H1 (cell line): ENCODE results near the gene BCAS1. TPM values are rescaled to one million over a fixed set of nuclear protein-coding genes. Genes with fewer than 3 reads are reported as not detected.

Experiments used
- CTCF ChIA-PET: fragments of 300-600 bp; sonication (Branson Sonifier 250); formaldehyde crosslinking; loops from one replicate; lab custom pipeline; 2021; ENCODE audit not compliant: partially characterized antibody; lab: Charles Lee
- POLR2A ChIA-PET: fragments of 300-600 bp; sonication (Branson Sonifier 250); formaldehyde crosslinking; loops from one replicate; lab custom pipeline; 2021; ENCODE audit warnings: inconsistent platforms; ENCODE audit not compliant: partially characterized antibody; lab: Charles Lee
- DNase-seq, 2 experiments: peaks; one replicate each; pipeline versions ENCODE4 v3.0.0 to v3.0.0-alpha.2; 2010 to 2022; ENCODE audit warnings: low spot score in 2 of 2, low read depth in 1 of 2, mixed read lengths in 1 of 2
- FAIRE-seq: peaks from 2 replicates; lab custom pipeline; 2011; peaks lifted over from hg19 to GRCh38; lab: Jason Lieb, UNC
- H2AFZ ChIP-seq: 2 replicates; pipeline ENCODE4 v1.8.1; 2012; ENCODE audit warnings: low read length, inconsistent platforms
- H2AK5ac ChIP-seq: 2 replicates; pipeline ENCODE4 v1.6.1; 2013; ENCODE audit warnings: low read depth, low read length
- H2BK120ac ChIP-seq: replicated peaks from 2 replicates; pipeline ENCODE3; 2013; ENCODE audit warnings: low read depth, low read length, inconsistent platforms
- H2BK12ac ChIP-seq: 2 replicates; pipeline ENCODE4 v1.6.1; 2013; ENCODE audit warnings: low read depth, low read length
- H2BK15ac ChIP-seq: 2 replicates; pipeline ENCODE4 v1.6.1; 2013; ENCODE audit warnings: low read length
- H2BK20ac ChIP-seq: 2 replicates; pipeline ENCODE4 v1.6.1; 2013; ENCODE audit warnings: low read length
- H2BK5ac ChIP-seq: 2 replicates; pipeline ENCODE4 v1.6.1; 2013; ENCODE audit warnings: low read depth, low read length
- H3K14ac ChIP-seq: 2 replicates; pipeline ENCODE4 v1.6.1; 2013; ENCODE audit warnings: inconsistent platforms; ENCODE audit not compliant: insufficient read length
- H3K18ac ChIP-seq: 2 replicates; pipeline ENCODE4 v1.6.1; 2013; ENCODE audit warnings: low read length; ENCODE audit errors: extremely low read depth
- H3K23ac ChIP-seq: 2 replicates; pipeline ENCODE4 v1.6.1; 2013; ENCODE audit warnings: inconsistent platforms; ENCODE audit not compliant: insufficient read length
- H3K23me2 ChIP-seq: 2 replicates; pipeline ENCODE4 v1.6.1; 2013; ENCODE audit warnings: low read depth, low read length
- H3K27ac ChIP-seq: 2 replicates; pipeline ENCODE4 v1.6.1; 2011; ENCODE audit warnings: low read depth, low read length, inconsistent platforms
- H3K27me3 ChIP-seq, 4 experiments: replicated peaks in 1 of 4; 1 replicate in 1 of 4; 2 replicates in 3 of 4; pipeline versions ENCODE4 v1.6.1 to v1.8.1; 2011 to 2013; ENCODE audit warnings: low read length in 3 of 4, mild to moderate bottlenecking in 3 of 4, inconsistent platforms in 2 of 4, mixed read lengths in 2 of 4, moderate library complexity in 1 of 4; ENCODE audit not compliant: control insufficient read depth in 3 of 4, insufficient read depth in 3 of 4; ENCODE audit errors: extremely low read depth in 1 of 4
- H3K36me3 ChIP-seq, 4 experiments: 2 replicates each; pipeline versions ENCODE4 v1.6.1 to v1.8.1; 2011 to 2013; ENCODE audit warnings: mild to moderate bottlenecking in 4 of 4, low read length in 3 of 4, moderate library complexity in 2 of 4, control low read depth in 1 of 4, inconsistent platforms in 1 of 4; ENCODE audit not compliant: insufficient read depth in 4 of 4, control insufficient read depth in 2 of 4
- H3K4ac ChIP-seq: replicated peaks from 2 replicates; pipeline ENCODE3; 2013; ENCODE audit warnings: low read length, low read depth, mixed read lengths, inconsistent platforms; ENCODE audit not compliant: insufficient read length
- H3K4me1 ChIP-seq, 4 experiments: replicated peaks in 1 of 4; 1 replicate in 1 of 4; 2 replicates in 3 of 4; pipeline versions ENCODE4 v1.6.1 to v1.8.1; 2011 to 2013; ENCODE audit warnings: low read length in 3 of 4, inconsistent platforms in 2 of 4, mixed read lengths in 1 of 4; ENCODE audit not compliant: insufficient read depth in 4 of 4, control insufficient read depth in 3 of 4
- H3K4me2 ChIP-seq, 2 experiments: 2 replicates each; pipeline versions ENCODE4 v1.6.1 to v1.8.1; 2011 to 2013; ENCODE audit warnings: low read depth in 2 of 2, low read length in 2 of 2, control low read depth in 1 of 2, inconsistent platforms in 1 of 2, mild to moderate bottlenecking in 1 of 2; ENCODE audit not compliant: insufficient read depth in 1 of 2
- H3K4me3 ChIP-seq, 4 experiments: fragments of 200-600, 300-600 bp in 1 of 4; sonication (generic), shearing (Covaris generic), sonication (Bioruptor Twin) in 1 of 4; 2 replicates each; pipeline versions ENCODE4 v1.5.1 to v1.8.1; 2011 to 2016; ENCODE audit warnings: low read length in 4 of 4, low read depth in 3 of 4, control low read depth in 2 of 4, inconsistent platforms in 2 of 4, mild to moderate bottlenecking in 2 of 4, mixed read lengths in 1 of 4, moderate library complexity in 1 of 4; ENCODE audit not compliant: insufficient read depth in 2 of 4; ENCODE audit errors: extremely low read depth in 1 of 4
- H3K56ac ChIP-seq: replicated peaks from 2 replicates; pipeline ENCODE3; 2013; ENCODE audit warnings: low read depth, mild to moderate bottlenecking, mixed read lengths, low read length, inconsistent platforms; ENCODE audit not compliant: insufficient read length
- H3K79me1 ChIP-seq: 2 replicates; pipeline ENCODE4 v1.6.1; 2013; ENCODE audit warnings: low read depth, low read length, control low read depth
- H3K79me2 ChIP-seq, 2 experiments: 2 replicates each; pipeline versions ENCODE4 v1.6.1 to v1.8.1; 2012 to 2013; ENCODE audit warnings: low read length in 2 of 2, mild to moderate bottlenecking in 2 of 2, inconsistent platforms in 1 of 2; ENCODE audit not compliant: insufficient read depth in 2 of 2, control insufficient read depth in 1 of 2
- H3K9ac ChIP-seq, 4 experiments: replicated peaks in 1 of 4; 1 replicate in 1 of 4; 2 replicates in 3 of 4; pipeline versions ENCODE4 v1.6.1 to v1.8.1; 2011 to 2013; ENCODE audit warnings: low read depth in 3 of 4, low read length in 3 of 4, control low read depth in 2 of 4, mild to moderate bottlenecking in 2 of 4, moderate library complexity in 2 of 4, inconsistent platforms in 1 of 4; ENCODE audit errors: extremely low read depth in 1 of 4
- H3K9me3 ChIP-seq, 2 experiments: 2 replicates each; pipeline versions ENCODE4 v1.6.1 to v1.8.1; 2012 to 2013; ENCODE audit warnings: mild to moderate bottlenecking in 2 of 2, moderate library complexity in 2 of 2, control low read depth in 1 of 2, inconsistent platforms in 1 of 2, low read depth in 1 of 2, low read length in 1 of 2, mixed read lengths in 1 of 2; ENCODE audit not compliant: insufficient read depth in 2 of 2
- H4K20me1 ChIP-seq, 2 experiments: replicated peaks in 1 of 2; 2 replicates each; pipeline versions ENCODE3 to v1.8.1; 2011 to 2013; ENCODE audit warnings: inconsistent platforms in 2 of 2, low read length in 2 of 2, mild to moderate bottlenecking in 1 of 2; ENCODE audit not compliant: insufficient read depth in 2 of 2, control insufficient read depth in 1 of 2
- H4K5ac ChIP-seq: 2 replicates; pipeline ENCODE4 v1.6.1; 2013; ENCODE audit warnings: low read length, low read depth, mixed read lengths, inconsistent platforms; ENCODE audit not compliant: insufficient read length
- H4K8ac ChIP-seq: 2 replicates; pipeline ENCODE4 v1.8.0; 2013; ENCODE audit warnings: mild to moderate bottlenecking, moderate library complexity, low read length, inconsistent platforms; ENCODE audit not compliant: insufficient read depth; ENCODE audit errors: extremely low read depth
- H4K91ac ChIP-seq: replicated peaks from 2 replicates; pipeline ENCODE3; 2013; ENCODE audit warnings: low read length, mixed read lengths, inconsistent platforms; ENCODE audit not compliant: insufficient read length
- CREB1 ChIP-seq: IDR thresholded peaks from 2 replicates; pipeline ENCODE4 v1.6.1; 2012; ENCODE audit warnings: inconsistent platforms
- JUND ChIP-seq: IDR thresholded peaks from 2 replicates; pipeline ENCODE4 v1.6.1; 2011; ENCODE audit warnings: mild to moderate bottlenecking, improper control_type of control experiment, low read length
- MAFK ChIP-seq: IDR thresholded peaks from 2 replicates; pipeline ENCODE4 v1.6.1; 2012; ENCODE audit warnings: low read depth, mild to moderate bottlenecking, improper control_type of control experiment, low read length
- PHF8 ChIP-seq: fragments of 200-600 bp; sonication (generic); conservative IDR thresholded peaks from 2 replicates; pipeline ENCODE4 v1.7.1; 2012; ENCODE audit warnings: low read depth, mild to moderate bottlenecking, inconsistent platforms, low read length, moderate library complexity
- POU5F1 ChIP-seq: IDR thresholded peaks from 2 replicates; pipeline ENCODE4 v1.6.1; 2011; ENCODE audit warnings: low read depth, mild to moderate bottlenecking, low read length, moderate library complexity
- RAD21 ChIP-seq, 2 experiments: IDR thresholded peaks in 1 of 2; conservative IDR thresholded peaks in 1 of 2; 2 replicates each; pipeline ENCODE4 v1.6.1; 2011; ENCODE audit warnings: low read depth in 2 of 2, low read length in 2 of 2, improper control_type of control experiment in 1 of 2, inconsistent platforms in 1 of 2, mild to moderate bottlenecking in 1 of 2, moderate library complexity in 1 of 2
- RNF2 ChIP-seq: fragments of 200-900, 300-1000 bp; sonication (generic); IDR thresholded peaks from 2 replicates; pipeline ENCODE4 v1.7.1; 2016; ENCODE audit warnings: borderline replicate concordance, low read depth, mild to moderate bottlenecking, antibody characterized with exemption, low read length; ENCODE audit not compliant: poor library complexity, severe bottlenecking; ENCODE audit errors: missing control alignments
- SRF ChIP-seq: IDR thresholded peaks from 2 replicates; pipeline ENCODE4 v1.6.1; 2011; ENCODE audit warnings: mild to moderate bottlenecking, low read depth, low read length, moderate library complexity
- SUZ12 ChIP-seq: fragments of 200-600 bp; sonication (generic); IDR thresholded peaks from 2 replicates; pipeline ENCODE4 v1.6.1; 2012; ENCODE audit warnings: mild to moderate bottlenecking, inconsistent platforms, low read length, moderate library complexity, mixed read lengths
- TBP ChIP-seq: IDR thresholded peaks from 2 replicates; pipeline ENCODE4 v1.6.1; 2011; ENCODE audit warnings: low read depth, low read length, improper control_type of control experiment
- TCF12 ChIP-seq: IDR thresholded peaks from 2 replicates; pipeline ENCODE4 v1.6.1; 2011; ENCODE audit warnings: low read depth, mild to moderate bottlenecking, low read length
- TEAD4 ChIP-seq: IDR thresholded peaks from 2 replicates; pipeline ENCODE4 v1.6.1; 2012; ENCODE audit warnings: low read depth, low read length, inconsistent platforms, mixed read lengths
- polyA plus RNA-seq, 7 experiments: library from polyadenylated mRNA; depleted of rRNA in 3 of 7; stranded (reverse) in 5 of 7; unstranded in 2 of 7; fragments of >200 nt in 5 of 7; fragments of 200-250 nt in 2 of 7; gene quantifications; 1 replicate in 5 of 7; 2 replicates in 1 of 7; 4 replicates in 1 of 7; pipeline versions ENCODE4 v1.2.1 to v1.2.3, GENCODE V29; 2011 to 2013; ENCODE audit warnings: missing spikeins in 2 of 7, mixed read lengths in 2 of 7
- total RNA-seq: library from RNA; stranded (reverse); fragmentation: NEBNext Ultra II Directional; extraction: Animal tissue kit (Norgen Biotek cat#: 25700); gene quantifications from 2 replicates; pipeline ENCODE4 v1.2.1, GENCODE V29; 2021
- TF ChIP-seq, protein P1 (sequence below): IDR thresholded peaks from 2 replicates; pipeline ENCODE4 v1.6.1; 2011; ENCODE audit warnings: low read length, improper control_type of control experiment

BCAS1 gene
- total and polyA plus RNA-seq, 2 of the 8 experiments (the other 6 are each of a cell fraction or from before 2014, with no cell fraction given), result 0.06 to 0.19 TPM

DNA sequence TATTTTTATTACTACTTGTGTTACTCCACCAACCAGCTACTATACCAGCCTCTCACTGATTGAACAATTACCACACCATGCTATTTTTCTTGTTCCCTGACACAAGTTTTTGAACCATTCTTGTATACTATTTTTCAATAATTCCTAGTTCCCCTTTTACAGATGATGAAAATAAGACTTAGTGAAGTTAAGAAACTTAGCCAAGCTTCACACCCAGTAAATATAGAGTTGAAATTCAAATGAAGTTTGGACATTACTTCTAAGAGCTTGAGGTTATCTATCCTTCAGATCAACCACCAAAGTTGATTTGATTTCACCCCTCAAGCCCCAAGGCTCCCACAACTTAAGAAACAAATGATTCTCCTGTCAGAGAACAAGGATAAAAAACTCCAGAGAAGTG, 13.1 kb upstream of the BCAS1 start:
- Histone ChIP-seq H3K79me2 (no peaks in the 10 kb centered on the region), H2BK120ac (no peak overlapping the region), H4K91ac (no peak overlapping the region), H3K36me3 (no peaks in the 10 kb centered on the region), H3K9ac (no peak overlapping the region), H2BK12ac (no peak overlapping the region), H2AK5ac (no peak overlapping the region), H3K4ac (no peak overlapping the region), H3K14ac (no peak overlapping the region), H2BK15ac (no peak overlapping the region), H3K18ac (no peak overlapping the region), H2BK5ac (no peak overlapping the region), H3K23ac (no peak overlapping the region), H3K4me2 (no peak overlapping the region), H3K23me2 (peaks cover 5% of the 10 kb centered on the region; the same call in 1 of the 2 replicates), H3K27me3 (no peaks in the 10 kb centered on the region), H4K20me1 (peaks cover 0 to 2% of the 10 kb centered on the region in 2 experiments), H4K5ac (no peak overlapping the region), H3K4me1 (no peaks in the 10 kb centered on the region), H2BK20ac (no peak overlapping the region), H3K27ac (no peak overlapping the region), H3K56ac (no peak overlapping the region), H3K4me3 (no peak overlapping the region), H4K8ac (no peak overlapping the region), H2AFZ (no peak overlapping the region), H3K9me3 (no peaks in the 10 kb centered on the region), H3K79me1 (no peaks in the 10 kb centered on the region)
- ChIA-PET CTCF (interaction anchor here (1.3 kb wide), 1 partner anchor 21 kb away, joined by 3 read pairs; no protein-coding TSS in a partner anchor), POLR2A (no interaction called here)
- no peak for FAIRE-seq
- no peak for DNase-seq
- TF ChIP-seq RAD21 (IDR thresholded peaks at IDR 0.05 in 1 of 2, conservative IDR thresholded peaks at IDR 0.05 in 1 of 2; ENCODE audit: low read depth in 2 of 2, low read length in 2 of 2) (no peak), PHF8 (no peak), TEAD4 (no peak), MAFK (no peak), CREB1 (no peak), RNF2 (no peak), TCF12 (no peak), SUZ12 (no peak), JUND (no peak), SRF (no peak), TBP (no peak), POU5F1 (no peak)
- TF ChIP-seq, protein P1, sequence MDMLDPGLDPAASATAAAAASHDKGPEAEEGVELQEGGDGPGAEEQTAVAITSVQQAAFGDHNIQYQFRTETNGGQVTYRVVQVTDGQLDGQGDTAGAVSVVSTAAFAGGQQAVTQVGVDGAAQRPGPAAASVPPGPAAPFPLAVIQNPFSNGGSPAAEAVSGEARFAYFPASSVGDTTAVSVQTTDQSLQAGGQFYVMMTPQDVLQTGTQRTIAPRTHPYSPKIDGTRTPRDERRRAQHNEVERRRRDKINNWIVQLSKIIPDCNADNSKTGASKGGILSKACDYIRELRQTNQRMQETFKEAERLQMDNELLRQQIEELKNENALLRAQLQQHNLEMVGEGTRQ, result no peak
